ENCODE measurements around the gene CARD11. TPM values are rescaled to one million over a fixed set of nuclear protein-coding genes. Genes with fewer than 3 reads are reported as not detected.

CARD11 gene
- total RNA-seq, 1 donor from 2014 or later: 0.16 TPM

DNA sequence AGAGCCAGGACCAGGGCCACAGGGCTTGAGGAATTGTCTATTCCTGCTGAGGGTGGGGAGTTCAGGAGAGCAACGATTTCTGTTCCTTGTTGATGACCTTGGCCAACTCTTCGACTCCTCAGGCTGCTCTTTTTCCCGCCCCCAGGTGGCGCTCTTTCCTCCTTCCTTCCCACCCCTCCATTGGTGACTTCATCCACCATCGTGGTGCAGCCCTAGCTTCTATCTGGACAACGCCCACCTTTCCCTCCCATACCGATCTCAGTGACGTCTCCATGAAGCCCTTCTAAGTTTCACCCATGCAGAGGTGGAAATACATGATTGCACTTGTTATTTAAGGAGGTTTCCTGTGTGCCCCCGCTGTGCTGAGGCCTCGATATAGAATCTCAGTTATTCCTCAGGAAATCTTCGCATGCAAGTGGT is 22.1 kb upstream of the CARD11 start:
- DNase-seq: no peak
- H3K4me1 ChIP-seq: no peaks in the 10 kb centered on the region
- TF ChIP-seq, protein P1, sequence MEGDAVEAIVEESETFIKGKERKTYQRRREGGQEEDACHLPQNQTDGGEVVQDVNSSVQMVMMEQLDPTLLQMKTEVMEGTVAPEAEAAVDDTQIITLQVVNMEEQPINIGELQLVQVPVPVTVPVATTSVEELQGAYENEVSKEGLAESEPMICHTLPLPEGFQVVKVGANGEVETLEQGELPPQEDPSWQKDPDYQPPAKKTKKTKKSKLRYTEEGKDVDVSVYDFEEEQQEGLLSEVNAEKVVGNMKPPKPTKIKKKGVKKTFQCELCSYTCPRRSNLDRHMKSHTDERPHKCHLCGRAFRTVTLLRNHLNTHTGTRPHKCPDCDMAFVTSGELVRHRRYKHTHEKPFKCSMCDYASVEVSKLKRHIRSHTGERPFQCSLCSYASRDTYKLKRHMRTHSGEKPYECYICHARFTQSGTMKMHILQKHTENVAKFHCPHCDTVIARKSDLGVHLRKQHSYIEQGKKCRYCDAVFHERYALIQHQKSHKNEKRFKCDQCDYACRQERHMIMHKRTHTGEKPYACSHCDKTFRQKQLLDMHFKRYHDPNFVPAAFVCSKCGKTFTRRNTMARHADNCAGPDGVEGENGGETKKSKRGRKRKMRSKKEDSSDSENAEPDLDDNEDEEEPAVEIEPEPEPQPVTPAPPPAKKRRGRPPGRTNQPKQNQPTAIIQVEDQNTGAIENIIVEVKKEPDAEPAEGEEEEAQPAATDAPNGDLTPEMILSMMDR (IDR thresholded peaks at IDR 0.05; ENCODE audit: borderline replicate concordance): peak; percentile 49
- peaks cover 36% of the 10 kb centered on the region for H3K27me3 ChIP-seq (ENCODE audit: low read depth)
- no peak overlapping the region for H3K4me3 ChIP-seq
- peaks cover under 1% of the 10 kb centered on the region for H3K9me3 ChIP-seq (replicated peaks)
- H3K36me3 ChIP-seq: no peaks in the 10 kb centered on the region
- H3K27ac ChIP-seq (replicated peaks): no peak overlapping the region
- intact Hi-C loops (cut with micrococcal nuclease): no loop called here

DNA sequence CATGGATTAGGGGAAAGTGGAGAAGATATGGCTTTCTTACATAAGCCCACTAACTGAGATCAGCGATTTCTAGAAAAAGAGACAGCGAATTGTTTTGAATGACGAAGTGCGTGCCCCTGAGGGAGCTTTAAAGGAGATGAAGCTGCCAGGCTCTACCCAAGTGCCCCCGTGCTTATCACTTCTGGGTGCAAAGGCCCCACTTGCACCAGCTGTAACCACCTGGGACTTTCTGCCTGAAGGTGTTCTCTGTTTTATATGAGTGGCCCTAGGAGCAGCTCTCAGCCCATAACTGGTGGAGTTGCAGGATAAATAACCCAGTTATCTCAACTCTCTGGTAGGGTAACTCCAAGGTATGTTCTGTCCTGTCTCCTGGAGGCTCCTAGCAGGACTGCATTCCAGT is 20.4 kb upstream of the CARD11 start:
- TF ChIP-seq, protein P1 (IDR thresholded peaks at IDR 0.05; ENCODE audit: borderline replicate concordance): no peak
- peaks cover 38% of the 10 kb centered on the region for H3K27me3 ChIP-seq (ENCODE audit: low read depth)
- H3K4me3 ChIP-seq: no peak overlapping the region
- no peak overlapping the region for H3K27ac ChIP-seq (replicated peaks)
- intact Hi-C loops (cut with micrococcal nuclease): no loop called here
- no peaks in the 10 kb centered on the region for H3K36me3 ChIP-seq
- H3K9me3 ChIP-seq (replicated peaks): peaks cover 8% of the 10 kb centered on the region
- no peaks in the 10 kb centered on the region for H3K4me1 ChIP-seq
- DNase-seq: no peak

DNA sequence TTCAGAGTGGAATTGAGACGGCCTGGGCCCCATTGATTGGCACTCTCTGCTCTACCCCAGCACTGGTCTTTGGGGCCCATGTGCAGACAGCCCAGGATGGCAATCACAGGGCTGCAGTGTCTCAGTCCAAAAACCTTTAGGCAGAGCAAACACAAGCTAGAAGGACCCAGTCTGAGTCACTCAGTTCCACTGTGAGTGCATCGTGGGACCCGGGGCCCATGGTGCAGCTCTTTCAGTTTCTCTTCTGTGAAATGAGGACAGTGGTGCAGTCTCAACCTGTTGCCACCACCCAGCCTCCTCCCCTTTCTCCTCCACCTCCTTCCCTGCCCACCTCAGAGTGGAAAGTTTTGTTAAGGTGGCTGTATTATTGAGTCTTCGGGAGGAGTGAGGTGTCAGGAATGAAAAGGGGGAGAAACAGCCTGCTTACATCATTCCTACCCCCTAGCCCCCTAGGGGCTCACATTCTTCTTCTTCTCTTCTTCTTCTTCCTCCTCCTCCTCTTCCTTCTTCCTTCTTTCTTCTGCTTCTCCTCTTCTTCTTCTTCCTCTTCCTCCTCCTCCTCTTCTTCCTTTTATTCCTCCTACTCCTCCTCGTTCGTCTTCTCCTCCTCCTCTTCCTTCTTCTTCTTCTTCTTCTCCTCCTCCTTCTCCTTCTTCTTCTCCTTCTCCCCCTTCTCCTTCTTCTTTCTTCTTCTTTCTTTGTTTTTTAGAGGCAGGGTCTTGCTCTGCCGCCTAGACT is 19.5 kb upstream of the CARD11 start:
- Histone ChIP-seq H3K36me3 (no peaks in the 10 kb centered on the region), H3K27me3 (ENCODE audit: low read depth) (peaks cover 42% of the 10 kb centered on the region), H3K9me3 (replicated peaks) (peaks cover 8% of the 10 kb centered on the region), H3K4me3 (no peak overlapping the region), H3K27ac (replicated peaks) (no peak overlapping the region), H3K4me1 (no peaks in the 10 kb centered on the region)
- intact Hi-C loops (cut with micrococcal nuclease): no loop called here
- no peak for DNase-seq
- TF ChIP-seq, protein P1 (IDR thresholded peaks at IDR 0.05; ENCODE audit: borderline replicate concordance): no peak

DNA sequence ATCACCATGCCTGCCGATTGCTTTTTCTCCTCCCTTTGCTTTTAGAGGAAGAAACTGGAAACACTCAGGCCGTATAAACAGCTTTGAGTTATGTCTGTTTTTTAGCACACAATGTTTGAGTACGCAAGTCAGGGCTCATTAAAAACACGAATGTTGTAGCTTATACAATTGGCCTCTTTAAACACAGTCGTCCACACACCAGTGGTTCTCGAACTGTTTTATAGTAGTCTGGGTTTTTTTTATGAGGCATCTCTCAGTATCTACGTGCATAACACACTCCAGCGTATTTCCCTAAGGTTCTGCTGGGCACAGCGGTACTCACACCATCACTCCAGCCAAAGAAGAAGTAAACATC is 13.4 kb upstream of the CARD11 start:
- Histone ChIP-seq H3K27ac (replicated peaks) (no peak overlapping the region), H3K27me3 (ENCODE audit: low read depth) (peaks cover 47% of the 10 kb centered on the region), H3K4me3 (no peak overlapping the region), H3K36me3 (no peaks in the 10 kb centered on the region), H3K4me1 (no peaks in the 10 kb centered on the region), H3K9me3 (replicated peaks) (peaks cover 22% of the 10 kb centered on the region)
- DNase-seq: no peak
- intact Hi-C loops (cut with micrococcal nuclease): no loop called here
- TF ChIP-seq, protein P1 (IDR thresholded peaks at IDR 0.05; ENCODE audit: borderline replicate concordance): no peak

DNA sequence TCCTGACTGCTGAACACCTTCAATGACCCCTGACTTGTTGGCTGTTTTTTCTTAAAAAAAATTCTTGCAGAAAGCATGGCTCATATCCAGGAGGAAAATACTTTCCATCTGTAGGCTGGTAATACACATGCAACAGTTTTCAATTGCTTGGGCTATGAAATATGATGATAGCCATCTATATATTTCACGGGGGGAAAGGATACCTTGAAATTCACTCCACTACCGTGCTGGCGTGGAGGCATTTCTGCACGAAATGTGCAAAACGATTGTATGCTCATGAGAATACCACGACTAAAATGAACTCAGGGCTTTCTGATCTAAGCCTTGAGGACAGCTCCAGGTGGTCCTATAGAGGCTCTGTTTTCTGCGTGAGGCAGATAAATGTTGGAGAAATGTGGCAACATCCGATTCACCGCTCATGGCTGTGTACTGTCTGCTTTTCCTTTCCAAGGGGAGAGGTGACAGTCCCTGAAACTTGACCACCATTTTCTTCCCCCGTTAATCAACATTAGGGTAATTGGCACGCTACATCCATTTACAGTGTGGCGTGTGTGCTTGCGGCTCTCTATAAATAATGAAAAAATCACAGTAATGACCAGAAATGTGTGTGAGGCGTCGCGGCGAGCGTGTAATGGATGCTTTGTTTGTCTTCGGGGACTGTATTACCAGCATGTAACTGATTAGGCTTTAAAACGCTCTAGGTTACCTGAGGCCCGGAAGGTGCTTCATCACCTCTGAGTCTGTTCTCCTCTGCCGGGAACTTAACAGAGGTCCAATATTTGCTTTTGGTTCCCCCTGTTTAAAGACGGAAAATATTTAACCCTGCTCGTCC is 12.8 kb upstream of the CARD11 start:
- H3K36me3 ChIP-seq: no peaks in the 10 kb centered on the region
- H3K27ac ChIP-seq (replicated peaks): no peak overlapping the region
- intact Hi-C loops (cut with micrococcal nuclease): no loop called here
- DNase-seq: no peak
- H3K4me3 ChIP-seq: no peak overlapping the region
- peaks cover 28% of the 10 kb centered on the region for H3K9me3 ChIP-seq (replicated peaks)
- no peaks in the 10 kb centered on the region for H3K4me1 ChIP-seq
- peaks cover 47% of the 10 kb centered on the region for H3K27me3 ChIP-seq (ENCODE audit: low read depth)
- TF ChIP-seq, protein P1 (IDR thresholded peaks at IDR 0.05; ENCODE audit: borderline replicate concordance): no peak

All from left ventricle myocardium inferior (tissue), 1 donor.